Loucy (cell line): ENCODE results near the gene CD44.

Source experiments
- EZH2phosphoT487 ChIP-seq: fragments of 200-600 bp; IDR thresholded peaks from 2 replicates; pipeline ENCODE4 v1.6.1; 2018; ENCODE audit warnings: antibody characterized with exemption, mild to moderate bottlenecking, moderate library complexity, borderline replicate concordance
- TF ChIP-seq, protein P1 (sequence below): fragments of 200-600 bp; sonication (generic); conservative IDR thresholded peaks from 2 replicates; pipeline ENCODE4 v1.5.1; 2014; ENCODE audit warnings: mild to moderate bottlenecking, antibody characterized with exemption, low read length

DNA sequence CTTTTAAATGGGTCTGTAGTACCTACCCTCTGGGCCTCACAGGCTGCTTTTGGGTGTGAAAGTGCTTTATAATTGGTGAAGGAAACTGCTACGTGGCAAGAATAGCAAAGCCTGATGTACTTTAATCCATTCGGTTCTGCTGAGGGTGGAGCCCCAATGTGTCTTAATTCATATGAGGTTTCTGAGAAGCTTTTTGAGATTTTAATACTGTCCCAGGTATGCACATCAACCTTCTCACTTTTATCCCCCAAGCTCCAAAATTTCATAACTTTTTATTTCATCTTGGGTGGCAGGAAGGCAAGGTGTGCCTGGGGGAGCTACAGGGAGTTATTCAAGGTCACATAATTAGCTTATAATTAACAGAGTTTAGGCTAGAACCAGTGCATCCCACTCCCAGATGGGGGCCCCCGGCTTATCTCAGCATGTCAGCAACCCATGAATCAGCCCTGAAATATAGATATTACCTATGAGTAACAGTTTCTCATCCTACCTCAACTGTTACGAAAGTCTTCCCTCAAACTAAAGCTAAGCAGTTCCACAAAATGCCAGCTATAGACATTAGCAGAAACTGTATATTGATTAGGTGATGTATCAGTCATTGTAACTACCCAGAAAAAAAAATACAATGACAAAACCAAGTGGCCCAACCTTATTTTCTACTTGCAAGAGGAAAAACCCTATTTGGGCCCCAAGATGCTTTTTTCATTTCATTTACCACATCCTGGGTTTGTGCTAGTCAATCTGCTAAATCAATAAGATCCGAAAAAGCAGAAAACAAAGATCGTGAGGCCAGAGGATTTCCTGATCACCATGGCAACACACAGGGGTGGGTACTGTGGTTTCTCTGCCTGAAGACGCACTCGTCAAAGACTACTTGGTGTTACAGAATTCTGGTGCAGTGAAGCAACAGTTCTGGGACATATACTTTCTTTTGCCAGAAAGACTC lies 26.7 kb downstream of the CD44 start:
- TF ChIP-seq, protein P1, sequence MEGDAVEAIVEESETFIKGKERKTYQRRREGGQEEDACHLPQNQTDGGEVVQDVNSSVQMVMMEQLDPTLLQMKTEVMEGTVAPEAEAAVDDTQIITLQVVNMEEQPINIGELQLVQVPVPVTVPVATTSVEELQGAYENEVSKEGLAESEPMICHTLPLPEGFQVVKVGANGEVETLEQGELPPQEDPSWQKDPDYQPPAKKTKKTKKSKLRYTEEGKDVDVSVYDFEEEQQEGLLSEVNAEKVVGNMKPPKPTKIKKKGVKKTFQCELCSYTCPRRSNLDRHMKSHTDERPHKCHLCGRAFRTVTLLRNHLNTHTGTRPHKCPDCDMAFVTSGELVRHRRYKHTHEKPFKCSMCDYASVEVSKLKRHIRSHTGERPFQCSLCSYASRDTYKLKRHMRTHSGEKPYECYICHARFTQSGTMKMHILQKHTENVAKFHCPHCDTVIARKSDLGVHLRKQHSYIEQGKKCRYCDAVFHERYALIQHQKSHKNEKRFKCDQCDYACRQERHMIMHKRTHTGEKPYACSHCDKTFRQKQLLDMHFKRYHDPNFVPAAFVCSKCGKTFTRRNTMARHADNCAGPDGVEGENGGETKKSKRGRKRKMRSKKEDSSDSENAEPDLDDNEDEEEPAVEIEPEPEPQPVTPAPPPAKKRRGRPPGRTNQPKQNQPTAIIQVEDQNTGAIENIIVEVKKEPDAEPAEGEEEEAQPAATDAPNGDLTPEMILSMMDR: no peak
- TF ChIP-seq EZH2phosphoT487: no peak
